Tibial nerve (tissue), 3 donors: ENCODE data around the gene TTC23.

Source experiments
- CTCF ChIP-seq, 5 experiments: fragments of 200-600 bp in 3 of 5; fragments of 450-650 bp in 2 of 5; sonication (generic) in 3 of 5; IDR thresholded peaks; one replicate each; pipeline ENCODE4 v1.5.1; 2016 to 2019; ENCODE audit warnings: antibody characterized with exemption in 5 of 5, mild to moderate bottlenecking in 3 of 5, moderate library complexity in 2 of 5
- POLR2A ChIP-seq, 2 donors: fragments of 450-650 bp; IDR thresholded peaks; one replicate each; pipeline ENCODE4 v1.6.1; 2017; ENCODE audit warnings: antibody characterized with exemption in 2 of 2, mild to moderate bottlenecking in 2 of 2, moderate library complexity in 2 of 2

GRCh38 chr15:99230867-99231266 is 18.5 kb downstream of the TTC23 start:
- TF ChIP-seq CTCF (IDR thresholded peaks at IDR 0.05) (no peak), POLR2A (IDR thresholded peaks at IDR 0.05) (no peak)
